T-helper 1 cell treated with Interleukin-12 subunit alpha and Interleukin-12 subunit beta and Interleukin-4 antibody, amounts not matched to agents 30 μg/mL and 1 μg/mL, for 36 hours (primary cell): ENCODE results near the gene ZNF92.
"Not testable (repeated sequence)": the region's sequence is repeated elsewhere in the genome, so short reads cannot be mapped to it uniquely, and the experiment has no call there.

ENCODE experiments used
- H3K27ac Mint-ChIP-seq: one replicate; pipeline ENCODE4 v1.8.0; 2021; ENCODE audit warnings: mild to moderate bottlenecking, mixed read lengths
- H3K27me3 Mint-ChIP-seq: one replicate; pipeline ENCODE4 v1.8.0; 2021; ENCODE audit warnings: low read depth, mixed read lengths
- H3K36me3 Mint-ChIP-seq: one replicate; pipeline ENCODE4 v1.8.0; 2021; ENCODE audit warnings: low read depth, mixed read lengths
- H3K4me1 Mint-ChIP-seq: one replicate; pipeline ENCODE4 v1.8.0; 2021; ENCODE audit warnings: low read depth, mixed read lengths
- H3K4me3 Mint-ChIP-seq: one replicate; pipeline ENCODE4 v1.8.0; 2021; ENCODE audit warnings: mild to moderate bottlenecking, moderate library complexity, mixed read lengths
- H3K9me3 Mint-ChIP-seq: one replicate; pipeline ENCODE4 v1.8.0; 2021; ENCODE audit warnings: mixed read lengths

The ZNF92 gene

DNA sequence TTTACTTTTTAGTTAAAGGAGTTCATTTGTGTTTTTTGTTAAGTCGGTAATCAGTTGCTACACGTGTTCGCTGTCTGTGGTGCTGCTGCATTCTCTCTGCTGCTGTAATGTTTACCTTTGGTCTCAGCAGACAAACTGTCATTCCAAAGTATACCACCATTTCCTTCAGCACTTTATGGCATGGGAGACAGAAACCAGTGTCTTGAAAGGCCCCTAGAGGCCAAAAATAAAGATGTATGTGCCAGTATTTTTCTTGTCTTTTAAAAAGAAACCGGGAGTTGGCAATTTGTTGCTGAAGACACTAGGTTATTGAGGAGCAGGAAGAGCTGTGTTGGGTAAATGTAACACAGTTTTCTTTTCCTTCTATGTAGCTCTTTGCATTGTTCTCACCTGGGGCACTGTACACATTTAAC is 24.1 kb downstream of the ZNF92 start:
- H3K4me3 Mint-ChIP-seq, result no peak overlapping the region
- H3K27ac Mint-ChIP-seq, result no peak overlapping the region
- H3K4me1 Mint-ChIP-seq, result no peaks in the 10 kb centered on the region
- peaks cover 53% of the 10 kb centered on the region for H3K9me3 Mint-ChIP-seq
- H3K36me3 Mint-ChIP-seq, result peaks cover 63% of the 10 kb centered on the region
- H3K27me3 Mint-ChIP-seq, result no peaks in the 10 kb centered on the region

DNA sequence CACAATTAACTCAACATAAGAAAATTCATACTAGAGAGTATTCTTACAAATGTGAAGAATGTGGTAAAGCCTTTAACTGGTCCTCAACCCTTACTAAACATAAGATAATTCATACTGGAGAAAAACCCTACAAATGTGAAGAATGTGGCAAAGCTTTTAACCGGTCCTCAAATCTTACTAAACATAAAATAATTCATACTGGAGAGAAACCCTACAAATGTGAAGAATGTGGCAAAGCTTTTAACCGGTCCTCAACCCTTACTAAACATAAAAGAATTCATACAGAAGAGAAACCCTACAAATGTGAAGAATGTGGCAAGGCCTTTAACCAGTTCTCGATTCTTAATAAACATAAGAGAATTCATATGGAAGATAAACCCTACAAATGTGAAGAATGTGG is 25.0 kb downstream of the ZNF92 start:
- peaks cover 56% of the 10 kb centered on the region for H3K9me3 Mint-ChIP-seq
- H3K27ac Mint-ChIP-seq, H3K4me1 Mint-ChIP-seq, H3K4me3 Mint-ChIP-seq, H3K27me3 Mint-ChIP-seq: not testable (repeated sequence)
- H3K36me3 Mint-ChIP-seq, result peaks cover 59% of the 10 kb centered on the region

DNA sequence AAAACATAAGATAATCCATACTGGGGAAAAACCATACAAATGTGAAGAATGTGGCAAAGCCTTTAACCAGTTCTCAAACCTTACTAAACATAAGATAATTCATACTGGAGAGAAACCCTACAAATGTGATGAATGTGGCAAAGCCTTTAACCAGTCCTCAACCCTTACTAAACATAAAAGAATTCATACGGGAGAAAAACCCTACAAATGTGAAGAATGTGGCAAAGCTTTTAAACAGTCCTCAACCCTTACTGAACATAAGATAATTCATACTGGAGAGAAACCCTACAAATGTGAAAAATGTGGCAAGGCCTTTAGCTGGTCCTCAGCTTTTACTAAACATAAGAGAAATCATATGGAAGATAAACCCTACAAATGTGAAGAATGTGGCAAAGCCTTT is 25.4 kb downstream of the ZNF92 start:
- H3K27ac Mint-ChIP-seq, H3K27me3 Mint-ChIP-seq, H3K4me1 Mint-ChIP-seq, H3K4me3 Mint-ChIP-seq: not testable (repeated sequence)
- Mint-ChIP-seq H3K9me3 (peaks cover 56% of the 10 kb centered on the region), H3K36me3 (peaks cover 55% of the 10 kb centered on the region)

DNA sequence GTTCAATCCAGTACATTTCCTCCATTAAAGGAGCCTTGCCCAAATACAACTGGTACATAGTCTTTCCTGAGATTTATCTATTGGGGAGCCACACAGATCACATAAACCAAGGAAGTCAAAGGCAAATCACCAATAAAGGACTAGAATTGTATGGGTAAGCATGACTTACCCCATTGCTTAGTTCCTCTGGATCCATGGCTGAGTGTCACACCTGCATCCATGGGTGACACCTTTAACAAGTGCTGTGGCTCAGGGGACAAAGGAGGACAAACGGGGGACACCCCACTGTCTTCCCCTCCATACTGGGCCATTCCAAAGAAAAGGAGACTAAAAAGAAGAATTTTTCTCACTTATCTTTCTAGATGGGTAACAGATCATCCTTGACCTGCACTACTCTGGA is 30.4 kb downstream of the ZNF92 start:
- Mint-ChIP-seq H3K27ac (no peak overlapping the region), H3K36me3 (peaks cover 21% of the 10 kb centered on the region), H3K9me3 (peaks cover 47% of the 10 kb centered on the region), H3K27me3 (no peaks in the 10 kb centered on the region), H3K4me3 (no peak overlapping the region), H3K4me1 (no peaks in the 10 kb centered on the region)

DNA sequence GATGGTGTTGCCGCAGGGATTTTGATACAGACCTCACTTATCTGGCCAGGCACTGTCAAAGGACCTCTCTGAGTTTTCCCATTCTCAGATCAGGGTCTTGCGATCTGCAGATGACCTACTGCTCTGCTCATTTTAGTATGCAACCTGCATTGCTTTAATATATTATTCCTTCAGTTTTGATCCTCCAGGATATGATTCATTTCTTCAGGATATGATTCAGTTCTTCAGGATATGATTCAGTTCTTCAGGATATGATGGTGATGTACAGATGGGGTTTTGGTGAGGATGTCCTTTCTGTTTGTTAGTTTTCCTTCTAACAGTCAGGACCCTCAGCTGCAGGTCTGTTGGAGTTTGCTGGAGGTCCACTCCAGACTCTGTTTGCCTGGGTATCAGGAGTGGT is 33.1 kb downstream of the ZNF92 start:
- not testable (repeated sequence) for H3K36me3 Mint-ChIP-seq, H3K27me3 Mint-ChIP-seq, H3K27ac Mint-ChIP-seq, H3K4me3 Mint-ChIP-seq, H3K4me1 Mint-ChIP-seq
- peaks cover 34% of the 10 kb centered on the region for H3K9me3 Mint-ChIP-seq

DNA sequence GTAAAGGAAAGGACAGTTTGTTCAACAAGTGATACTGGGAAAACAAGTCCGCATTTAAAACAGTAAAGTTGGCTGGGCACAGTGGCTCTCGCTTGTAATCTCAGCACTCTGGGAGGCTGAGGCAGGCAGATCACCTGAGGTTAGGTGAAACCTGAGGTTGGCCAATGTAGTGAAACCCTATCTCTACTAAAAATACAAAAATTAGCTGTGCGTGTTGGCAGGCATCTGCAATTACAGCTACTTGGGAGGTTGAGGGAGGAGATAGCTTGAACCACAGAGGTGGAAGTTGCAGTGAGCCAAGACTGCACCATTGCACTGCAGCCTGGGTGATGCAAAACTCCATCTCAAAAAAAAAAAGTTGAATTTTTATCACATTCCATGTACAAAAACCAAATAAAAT is 35.7 kb downstream of the ZNF92 start:
- Mint-ChIP-seq H3K36me3 (peaks cover 5% of the 10 kb centered on the region), H3K9me3 (peaks cover 27% of the 10 kb centered on the region), H3K4me3 (no peak overlapping the region), H3K4me1 (no peaks in the 10 kb centered on the region), H3K27ac (no peak overlapping the region), H3K27me3 (no peaks in the 10 kb centered on the region)

DNA sequence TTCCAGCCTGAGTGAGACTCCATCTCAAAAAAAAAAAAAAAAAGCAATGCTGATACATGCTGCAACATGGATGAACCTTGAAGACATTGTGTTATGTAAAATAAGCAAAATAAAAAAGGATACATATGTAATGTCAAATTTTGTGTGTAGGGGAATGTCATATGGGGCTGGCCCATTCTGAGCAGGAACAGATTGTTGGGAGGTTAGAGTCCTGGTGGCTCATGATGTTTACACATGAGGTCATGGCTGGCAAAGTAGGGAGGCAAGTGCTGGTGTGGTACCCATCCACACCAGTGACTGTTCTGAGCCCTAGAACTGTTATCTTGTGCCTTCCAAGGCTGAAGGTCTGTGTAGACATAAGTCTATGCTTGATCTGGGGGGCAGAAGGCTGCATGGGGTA is 37.6 kb downstream of the ZNF92 start:
- peaks cover 13% of the 10 kb centered on the region for H3K9me3 Mint-ChIP-seq

DNA sequence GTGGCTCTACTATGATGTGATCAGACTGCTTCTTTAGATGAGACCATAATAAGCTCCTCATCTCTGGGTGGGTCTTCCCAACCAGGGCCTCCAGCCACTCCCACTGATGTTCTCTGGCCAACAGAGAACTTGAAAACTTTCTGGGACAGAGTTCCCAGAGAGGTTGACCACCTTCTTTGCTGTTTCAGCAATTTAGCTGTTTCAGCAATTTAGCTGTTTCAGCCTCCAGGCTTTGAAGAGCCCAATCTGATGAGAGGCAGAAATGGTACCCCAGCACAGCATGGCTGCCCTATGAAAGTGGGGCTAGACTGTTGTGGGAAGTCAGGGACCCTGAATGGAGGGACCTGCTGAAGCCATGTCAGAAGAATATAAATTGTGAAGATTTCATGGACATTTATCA is 49.0 kb downstream of the ZNF92 start:
- Mint-ChIP-seq H3K27me3 (no peaks in the 10 kb centered on the region), H3K4me1 (no peaks in the 10 kb centered on the region), H3K36me3 (no peaks in the 10 kb centered on the region), H3K9me3 (peaks cover 48% of the 10 kb centered on the region), H3K4me3 (no peak overlapping the region), H3K27ac (no peak overlapping the region)

More for the DNA sequence above, 37.6 kb downstream of the ZNF92 start:
- Mint-ChIP-seq H3K27me3 (no peaks in the 10 kb centered on the region), H3K4me3 (no peak overlapping the region), H3K27ac (no peak overlapping the region), H3K4me1 (no peaks in the 10 kb centered on the region), H3K36me3 (no peaks in the 10 kb centered on the region)

DNA sequence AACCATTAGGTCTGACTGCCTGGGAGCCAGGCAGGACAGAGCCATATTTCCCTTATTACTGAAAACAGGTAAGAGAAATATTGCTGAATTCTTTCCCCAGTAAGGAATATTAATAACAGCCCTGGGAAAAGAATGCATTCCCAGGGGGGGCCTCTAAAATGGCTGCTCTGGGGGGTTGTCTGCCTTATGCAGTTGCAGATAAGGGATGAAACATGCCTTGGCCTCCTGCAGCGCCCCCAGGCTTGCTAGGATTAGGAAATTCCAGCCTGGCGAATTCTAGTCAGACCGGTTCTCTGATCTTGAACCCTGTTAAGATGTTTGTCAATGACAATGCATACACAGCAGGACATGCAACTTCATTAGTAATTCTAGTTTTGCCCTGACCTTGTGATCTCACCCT is 49.6 kb downstream of the ZNF92 start:
- not testable (repeated sequence) for H3K36me3 Mint-ChIP-seq, H3K27me3 Mint-ChIP-seq, H3K4me3 Mint-ChIP-seq, H3K27ac Mint-ChIP-seq, H3K4me1 Mint-ChIP-seq
- peaks cover 44% of the 10 kb centered on the region for H3K9me3 Mint-ChIP-seq

DNA sequence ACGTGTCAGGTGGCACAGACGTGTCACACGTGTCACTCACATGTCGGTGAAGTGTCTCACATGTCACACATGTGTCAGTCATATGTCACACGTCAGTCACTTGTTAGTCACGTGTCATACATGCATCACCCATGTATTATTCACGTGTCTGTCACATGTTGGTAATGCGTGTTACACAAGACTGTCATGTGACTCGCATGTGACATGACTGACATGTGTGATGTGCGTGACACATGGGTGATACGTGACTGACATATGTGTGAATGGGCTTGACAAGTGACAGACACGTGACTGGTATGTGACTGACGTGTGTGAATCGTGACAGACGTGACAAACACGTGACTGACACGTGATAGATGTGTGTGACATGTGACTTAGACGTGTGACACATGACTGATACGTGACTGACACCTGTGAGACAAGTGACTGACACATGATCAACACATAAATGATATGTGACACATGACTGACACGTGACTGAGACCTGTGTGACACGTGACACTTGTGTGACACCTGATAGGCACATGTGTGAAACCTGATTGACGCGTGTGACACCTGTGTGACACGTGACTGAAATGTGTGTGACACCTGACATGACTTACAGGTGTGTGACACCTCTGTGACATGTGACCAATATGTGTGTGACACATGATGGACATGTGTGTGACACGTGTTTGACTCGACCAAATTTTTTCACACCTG is 56.1 kb downstream of the ZNF92 start:
- Mint-ChIP-seq H3K4me3 (no peak overlapping the region), H3K36me3 (no peaks in the 10 kb centered on the region), H3K9me3 (peaks cover 34% of the 10 kb centered on the region), H3K27ac (no peak overlapping the region), H3K4me1 (no peaks in the 10 kb centered on the region), H3K27me3 (no peaks in the 10 kb centered on the region)

DNA sequence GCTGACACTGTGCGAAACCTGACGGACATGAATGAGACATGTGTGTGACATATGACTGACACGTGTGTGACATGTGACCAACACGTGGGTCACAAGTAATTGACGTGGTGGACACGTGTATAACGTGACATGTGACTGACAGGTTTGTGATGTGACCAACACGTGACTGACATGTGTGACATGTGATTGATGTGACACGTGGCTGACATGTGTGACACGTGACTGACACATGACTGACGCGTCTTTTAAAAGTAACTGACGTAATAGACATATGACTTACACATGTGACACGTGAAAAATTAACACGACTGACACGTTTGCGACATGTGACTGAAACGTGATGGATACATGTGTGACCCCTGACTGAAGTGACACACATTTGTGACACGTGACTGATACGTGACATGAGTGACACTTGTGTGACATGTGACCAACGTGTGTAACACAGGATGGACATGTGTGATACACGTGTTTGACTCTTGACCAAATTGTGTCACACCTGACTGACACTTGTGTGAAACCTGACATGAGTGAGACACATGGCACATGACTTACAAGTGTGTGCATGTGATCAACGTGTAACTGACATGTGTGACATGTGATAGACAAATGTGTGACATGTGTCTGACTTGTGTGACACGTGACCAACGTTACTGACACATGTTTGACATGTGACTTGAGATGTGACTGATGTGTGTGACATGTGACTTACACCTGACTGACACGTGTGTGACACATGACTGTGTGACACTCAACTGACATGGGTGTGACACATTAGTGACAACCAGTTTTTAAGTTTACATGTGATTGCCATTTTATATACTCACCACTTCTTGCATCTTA is 56.9 kb downstream of the ZNF92 start:
- no peaks in the 10 kb centered on the region for H3K4me1 Mint-ChIP-seq
- H3K9me3 Mint-ChIP-seq, result peaks cover 27% of the 10 kb centered on the region
- H3K4me3 Mint-ChIP-seq, result no peak overlapping the region
- no peaks in the 10 kb centered on the region for H3K36me3 Mint-ChIP-seq
- H3K27ac Mint-ChIP-seq, result no peak overlapping the region
- no peaks in the 10 kb centered on the region for H3K27me3 Mint-ChIP-seq

DNA sequence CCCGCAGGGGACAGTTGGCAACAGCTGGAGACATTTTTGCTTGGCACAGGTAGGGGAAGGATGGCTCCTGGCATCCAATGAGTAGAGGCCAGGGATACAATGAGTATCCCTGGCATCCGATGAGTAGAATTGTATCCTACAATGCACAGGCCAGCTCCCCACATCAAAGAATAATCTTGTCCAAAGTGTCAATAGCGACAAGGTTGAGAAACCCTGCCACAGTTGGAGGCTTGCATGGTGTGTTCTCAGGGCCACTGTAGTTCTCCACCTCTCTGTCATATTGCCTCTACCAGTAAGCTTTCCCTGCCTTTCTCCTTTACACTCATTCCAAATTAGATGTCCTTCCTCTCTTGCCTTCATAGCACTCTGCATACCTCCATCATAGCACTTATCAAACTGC is 60.7 kb downstream of the ZNF92 start:
- Mint-ChIP-seq H3K4me1 (no peaks in the 10 kb centered on the region), H3K27me3 (no peaks in the 10 kb centered on the region), H3K9me3 (peaks cover 11% of the 10 kb centered on the region), H3K4me3 (no peak overlapping the region), H3K36me3 (no peaks in the 10 kb centered on the region), H3K27ac (no peak overlapping the region)

DNA sequence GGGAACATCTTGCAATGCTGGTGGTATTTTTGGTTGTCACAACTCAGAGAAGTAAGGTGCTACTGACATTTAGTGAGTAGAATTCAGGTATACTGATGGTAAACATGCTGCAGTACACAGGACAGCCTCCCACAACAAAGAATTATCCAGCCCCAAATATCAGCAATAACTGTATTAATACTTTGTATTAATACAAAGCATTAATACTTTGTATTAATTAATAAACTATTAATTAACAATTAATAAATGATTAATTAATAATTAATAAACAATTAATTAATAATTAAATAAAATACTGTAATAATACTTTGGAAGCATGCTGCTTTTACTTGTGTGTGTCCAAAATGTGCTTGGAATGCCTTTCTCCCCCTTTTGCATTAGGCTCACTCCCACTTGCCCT is 62.5 kb downstream of the ZNF92 start:
- no peaks in the 10 kb centered on the region for H3K4me1 Mint-ChIP-seq
- H3K36me3 Mint-ChIP-seq, result no peaks in the 10 kb centered on the region
- H3K27ac Mint-ChIP-seq, result no peak overlapping the region
- no peak overlapping the region for H3K4me3 Mint-ChIP-seq
- H3K27me3 Mint-ChIP-seq, result no peaks in the 10 kb centered on the region
- peaks cover 8% of the 10 kb centered on the region for H3K9me3 Mint-ChIP-seq

DNA sequence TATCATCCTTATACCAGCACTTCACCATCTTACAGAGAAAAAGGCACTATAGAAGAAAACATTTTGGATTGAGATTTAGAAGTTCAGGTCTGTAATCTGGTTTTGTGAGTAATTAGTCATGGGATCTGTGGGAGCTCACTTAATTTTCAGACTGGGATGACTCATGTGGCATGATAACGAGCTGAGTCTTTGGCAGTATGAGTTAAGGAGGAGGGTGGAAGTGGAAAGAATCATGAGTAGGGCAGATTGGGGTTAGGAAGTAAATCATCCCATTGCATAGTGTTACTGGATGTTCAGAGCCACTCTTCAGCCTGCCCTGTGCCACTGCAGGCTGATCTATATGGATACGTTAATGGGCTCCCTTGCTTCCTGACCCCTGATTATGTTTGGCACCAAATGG is 64.9 kb downstream of the ZNF92 start:
- Mint-ChIP-seq H3K27me3 (no peaks in the 10 kb centered on the region), H3K27ac (no peak overlapping the region), H3K36me3 (no peaks in the 10 kb centered on the region), H3K4me1 (no peaks in the 10 kb centered on the region), H3K9me3 (peaks cover under 1% of the 10 kb centered on the region), H3K4me3 (no peak overlapping the region)

DNA sequence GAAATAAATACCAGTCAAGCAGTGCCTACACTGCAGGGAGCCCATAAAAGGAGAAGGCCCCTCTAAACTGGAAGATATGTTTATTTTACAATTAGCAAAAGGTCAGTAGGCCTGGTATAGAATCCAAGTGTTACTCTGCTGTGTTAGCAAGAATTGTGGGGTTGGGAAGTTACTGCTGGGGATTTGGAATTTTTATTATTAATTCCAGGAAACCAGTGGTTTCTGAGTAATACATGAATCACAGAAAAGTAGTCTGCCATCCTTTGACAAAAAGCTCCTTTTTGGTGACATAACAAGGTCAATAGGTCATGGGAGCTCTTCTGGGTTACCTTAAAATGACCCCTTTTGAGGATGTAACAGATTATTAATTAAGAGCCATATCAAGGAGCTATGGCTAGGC is 67.4 kb downstream of the ZNF92 start:
- Mint-ChIP-seq H3K27me3 (no peaks in the 10 kb centered on the region), H3K27ac (no peak overlapping the region), H3K36me3 (no peaks in the 10 kb centered on the region), H3K4me1 (no peaks in the 10 kb centered on the region), H3K4me3 (no peak overlapping the region), H3K9me3 (no peaks in the 10 kb centered on the region)
